GM06990 (cell line): ENCODE data around the gene STIMATE.

Experiments
- DNase-seq: peaks from one replicate; pipeline ENCODE4 v3.0.0-alpha.2; 2011; ENCODE audit not compliant: insufficient read length; ENCODE audit errors: extremely low read depth
- H3K27me3 ChIP-seq: replicated peaks from 2 replicates; pipeline ENCODE4 v1.6.0; 2011; ENCODE audit warnings: low read length; ENCODE audit not compliant: control insufficient read depth, insufficient read depth
- H3K36me3 ChIP-seq: 2 replicates; pipeline ENCODE4 v1.5.1; 2011; ENCODE audit warnings: low read length; ENCODE audit not compliant: control insufficient read depth, insufficient read depth
- H3K4me3 ChIP-seq: replicated peaks from 2 replicates; pipeline ENCODE4 v1.5.1; 2011; ENCODE audit warnings: low read depth, mild to moderate bottlenecking, control low read depth, low read length
- CTCF ChIP-seq: IDR thresholded peaks from 2 replicates; pipeline ENCODE4 v1.5.1; 2011; ENCODE audit warnings: low read length, control low read depth, mild to moderate bottlenecking, inconsistent platforms; ENCODE audit not compliant: insufficient read depth, poor library complexity, severe bottlenecking

STIMATE gene

GRCh38 chr3:52794612-52795099 is 102.7 kb downstream of the STIMATE start, which contains the start of gene ITIH3:
TSS of gene ITIH3 (plus strand) at chr3:52794796. CDS start at chr3:52794804, 8 bp downstream.
- Histone ChIP-seq H3K36me3 (no peaks in the 10 kb centered on the region), H3K4me3 (no peak within 1 kb of the TSS), H3K27me3 (no peaks in the 10 kb centered on the region; the same call in 1 of the 2 replicates)
- DNase-seq, result no peak
- TF ChIP-seq CTCF, result no peak

- no peak for TF ChIP-seq CTCF
- no peaks in the 10 kb centered on the region for H3K36me3 ChIP-seq
- no peak for DNase-seq
- H3K27me3 ChIP-seq, result no peaks in the 10 kb centered on the region; the same call in 1 of the 2 replicates
- no peak overlapping the region for H3K4me3 ChIP-seq
These were observed 103.4 kb downstream of the STIMATE start for GRCh38 chr3:52793702-52794611.

- no peak overlapping the region for H3K4me3 ChIP-seq
- no peak for DNase-seq
- TF ChIP-seq CTCF, result no peak
- no peaks in the 10 kb centered on the region for H3K36me3 ChIP-seq
- H3K27me3 ChIP-seq, result no peaks in the 10 kb centered on the region; the same call in 1 of the 2 replicates
These were observed 104.2 kb downstream of the STIMATE start for GRCh38 chr3:52792961-52793695.

- DNase-seq, result no peak
- no peaks in the 10 kb centered on the region; the same call in 1 of the 2 replicates for H3K27me3 ChIP-seq
These were observed 104.9 kb downstream of the STIMATE start for GRCh38 chr3:52792413-52792812.

GRCh38 chr3:52791928-52792327 is 105.4 kb downstream of the STIMATE start:
- no peak overlapping the region for H3K4me3 ChIP-seq
- H3K27me3 ChIP-seq, result no peaks in the 10 kb centered on the region; the same call in 1 of the 2 replicates
- no peak for DNase-seq
- no peaks in the 10 kb centered on the region for H3K36me3 ChIP-seq
- no peak for TF ChIP-seq CTCF

More at GRCh38 chr3:52792413-52792812, 104.9 kb downstream of the STIMATE start:
- Histone ChIP-seq H3K36me3 (no peaks in the 10 kb centered on the region), H3K4me3 (no peak overlapping the region)
- TF ChIP-seq CTCF, result peak; percentile 54
